Upper lobe of right lung (tissue), 1 donor: ENCODE data around the gene PDAP1. TPM values are rescaled to one million over a fixed set of nuclear protein-coding genes. Genes with fewer than 3 reads are reported as not detected.
A peak's percentile ranks its signal among the peaks of the same experiment; 100 is the strongest.

Experiments used
- ATAC-seq: fragments of 200-7000 bp; cut with Tn5 transposase; one replicate; pipeline ENCODE4 v1.9.1; 2020; ENCODE audit warnings: mild to moderate bottlenecking, moderate library complexity
- DNase-seq: peaks from one replicate; pipeline ENCODE4 v3.0.0-alpha.2; 2020
- H3K27ac ChIP-seq: fragments of 200-600 bp; one replicate; pipeline ENCODE4 v1.8.0; 2022
- H3K27me3 ChIP-seq: fragments of 200-600 bp; one replicate; pipeline ENCODE4 v1.8.0; 2022; ENCODE audit warnings: mild to moderate bottlenecking
- H3K36me3 ChIP-seq: fragments of 200-600 bp; one replicate; pipeline ENCODE4 v1.8.0; 2022
- H3K4me1 ChIP-seq: fragments of 200-600 bp; one replicate; pipeline ENCODE4 v1.8.0; 2022
- H3K4me3 ChIP-seq: fragments of 200-600 bp; one replicate; pipeline ENCODE4 v1.8.0; 2022; ENCODE audit warnings: mild to moderate bottlenecking
- H3K9me3 ChIP-seq: fragments of 200-600 bp; one replicate; pipeline ENCODE4 v1.8.0; 2022
- intact Hi-C: fragments of 100-400 bp; cut with DNase I; formaldehyde crosslinking; loops from one replicate; pipeline ENCODE4 v1.11.0; 2022
- total RNA-seq: library from RNA; stranded (reverse); fragmentation: NEBNext Ultra II Directional; extraction: Animal tissue kit (Norgen Biotek cat#: 25700); gene quantifications from one replicate; pipeline ENCODE4 v1.2.1, GENCODE V29; 2021
- TF ChIP-seq, protein P1 (sequence below): fragments of 200-600 bp; IDR thresholded peaks from one replicate; pipeline ENCODE4 v1.8.0; 2022; ENCODE audit warnings: antibody characterized with exemption
- donor health status: DM: no; HTN: yes; CAD: no; lungs with severe emphysema.

The PDAP1 gene
- total RNA-seq, 1 donor from 2014 or later: 76.4 TPM

DNA sequence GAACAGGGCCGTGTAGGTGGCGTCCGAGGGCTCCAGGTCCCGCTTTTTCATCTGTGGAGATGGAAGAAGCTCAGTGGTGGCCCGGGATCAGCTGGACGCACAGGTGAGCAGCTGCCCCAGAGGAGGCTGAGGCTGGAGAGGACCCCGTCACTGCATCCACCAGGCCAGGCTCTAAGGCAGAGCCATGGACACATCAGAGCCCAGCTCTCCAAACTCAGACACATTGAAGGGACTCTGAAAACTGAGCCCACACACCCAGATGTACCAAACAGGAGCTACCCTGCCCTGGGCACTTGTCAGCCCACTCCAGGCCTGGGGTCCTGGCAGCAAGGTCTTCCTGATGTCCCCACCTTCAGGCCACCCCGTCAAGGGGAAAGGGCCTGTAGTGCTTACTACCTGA lies 21.4 kb upstream of the PDAP1 start:
- intact Hi-C loops: no loop called here
- H3K4me1 ChIP-seq: no peaks in the 10 kb centered on the region

DNA sequence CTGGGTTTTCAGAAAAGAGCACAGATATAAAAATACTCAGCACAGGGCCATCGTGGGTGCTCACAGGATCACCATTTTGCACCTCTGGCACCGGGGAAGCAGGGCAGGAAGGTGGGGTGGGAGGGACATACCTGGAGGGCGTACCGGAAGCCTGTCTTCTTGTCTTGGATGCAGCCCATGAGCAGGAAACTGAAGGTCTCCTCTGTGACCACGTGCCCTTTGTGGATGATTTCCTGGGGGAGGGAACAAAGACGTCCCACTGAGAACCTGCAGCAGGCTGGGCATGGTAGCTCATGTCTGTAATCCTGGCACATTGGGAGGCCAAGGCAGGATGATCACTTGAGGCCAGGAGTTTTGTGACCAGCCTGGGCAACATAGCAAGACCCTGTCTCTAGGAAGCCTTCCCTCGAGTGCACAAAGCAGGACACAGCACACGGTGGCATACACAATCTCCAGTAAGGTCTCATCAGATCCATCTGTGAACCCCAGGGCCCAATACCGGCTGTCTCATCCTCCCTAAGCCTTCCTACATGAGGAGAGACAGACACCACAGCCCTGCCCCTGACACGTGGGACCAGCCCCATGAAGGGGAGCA lies 20.7 kb upstream of the PDAP1 start:
- H3K36me3 ChIP-seq: peaks cover 65% of the 10 kb centered on the region
- DNase-seq: no peak
- ATAC-seq: peak; percentile 15
- intact Hi-C loops: no loop called here
- no peaks in the 10 kb centered on the region for H3K27me3 ChIP-seq
- TF ChIP-seq, protein P1, sequence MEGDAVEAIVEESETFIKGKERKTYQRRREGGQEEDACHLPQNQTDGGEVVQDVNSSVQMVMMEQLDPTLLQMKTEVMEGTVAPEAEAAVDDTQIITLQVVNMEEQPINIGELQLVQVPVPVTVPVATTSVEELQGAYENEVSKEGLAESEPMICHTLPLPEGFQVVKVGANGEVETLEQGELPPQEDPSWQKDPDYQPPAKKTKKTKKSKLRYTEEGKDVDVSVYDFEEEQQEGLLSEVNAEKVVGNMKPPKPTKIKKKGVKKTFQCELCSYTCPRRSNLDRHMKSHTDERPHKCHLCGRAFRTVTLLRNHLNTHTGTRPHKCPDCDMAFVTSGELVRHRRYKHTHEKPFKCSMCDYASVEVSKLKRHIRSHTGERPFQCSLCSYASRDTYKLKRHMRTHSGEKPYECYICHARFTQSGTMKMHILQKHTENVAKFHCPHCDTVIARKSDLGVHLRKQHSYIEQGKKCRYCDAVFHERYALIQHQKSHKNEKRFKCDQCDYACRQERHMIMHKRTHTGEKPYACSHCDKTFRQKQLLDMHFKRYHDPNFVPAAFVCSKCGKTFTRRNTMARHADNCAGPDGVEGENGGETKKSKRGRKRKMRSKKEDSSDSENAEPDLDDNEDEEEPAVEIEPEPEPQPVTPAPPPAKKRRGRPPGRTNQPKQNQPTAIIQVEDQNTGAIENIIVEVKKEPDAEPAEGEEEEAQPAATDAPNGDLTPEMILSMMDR: no peak
- H3K27ac ChIP-seq: no peak overlapping the region
- no peaks in the 10 kb centered on the region for H3K9me3 ChIP-seq
- H3K4me1 ChIP-seq: no peaks in the 10 kb centered on the region
- no peak overlapping the region for H3K4me3 ChIP-seq

More for the DNA sequence above, 21.4 kb upstream of the PDAP1 start:
- TF ChIP-seq, protein P1: no peak
- Histone ChIP-seq H3K27ac (no peak overlapping the region), H3K27me3 (no peaks in the 10 kb centered on the region), H3K4me3 (no peak overlapping the region), H3K36me3 (peaks cover 65% of the 10 kb centered on the region), H3K9me3 (no peaks in the 10 kb centered on the region)
- DNase-seq: no peak
- ATAC-seq: no peak

DNA sequence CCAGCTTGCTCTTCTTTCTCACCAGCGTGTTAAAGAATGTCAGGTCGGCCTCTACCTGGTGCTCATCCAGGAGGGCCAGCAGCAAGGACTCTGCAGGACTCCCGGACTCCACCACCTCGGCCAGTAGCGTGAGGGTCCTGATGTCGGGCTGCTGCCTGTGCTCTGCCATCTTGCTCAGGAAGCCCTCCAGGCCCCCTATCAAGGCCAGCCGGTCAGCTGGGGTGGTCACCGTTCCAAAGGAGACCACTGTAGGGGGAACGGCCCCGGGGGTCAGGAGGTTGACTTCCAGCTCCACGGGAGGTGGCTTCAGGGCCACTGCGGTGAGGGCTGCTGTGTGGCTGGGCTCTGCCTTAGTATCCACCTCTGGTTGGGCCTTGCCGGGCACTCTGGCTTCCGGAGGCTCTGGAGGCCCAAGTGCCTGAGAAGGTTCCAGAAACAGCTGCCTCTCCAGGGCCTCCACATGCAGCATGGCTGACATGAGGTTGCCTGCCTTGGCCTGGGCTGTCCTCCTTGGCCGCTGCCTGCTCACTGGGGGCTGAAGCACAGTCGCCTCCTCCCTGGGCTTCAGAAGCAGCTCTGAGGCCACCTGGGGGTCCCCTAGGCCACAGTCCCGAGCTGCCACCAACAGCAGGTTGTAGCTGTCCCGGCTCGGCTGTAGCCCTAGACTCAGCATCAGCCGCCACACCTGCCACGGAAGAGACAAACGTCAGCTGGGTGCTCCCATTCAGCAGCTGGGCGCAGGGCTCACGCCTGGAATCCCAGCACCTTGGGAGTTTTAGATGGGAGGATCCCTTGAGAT lies 16.7 kb upstream of the PDAP1 start:
- H3K9me3 ChIP-seq: no peaks in the 10 kb centered on the region
- intact Hi-C loops: no loop called here
- H3K27ac ChIP-seq: no peak overlapping the region
- peaks cover 67% of the 10 kb centered on the region for H3K36me3 ChIP-seq
- no peaks in the 10 kb centered on the region for H3K27me3 ChIP-seq
- ATAC-seq: peak; percentile 14
- no peak overlapping the region for H3K4me3 ChIP-seq
- no peak for DNase-seq
- TF ChIP-seq, protein P1: no peak
- no peaks in the 10 kb centered on the region for H3K4me1 ChIP-seq

DNA sequence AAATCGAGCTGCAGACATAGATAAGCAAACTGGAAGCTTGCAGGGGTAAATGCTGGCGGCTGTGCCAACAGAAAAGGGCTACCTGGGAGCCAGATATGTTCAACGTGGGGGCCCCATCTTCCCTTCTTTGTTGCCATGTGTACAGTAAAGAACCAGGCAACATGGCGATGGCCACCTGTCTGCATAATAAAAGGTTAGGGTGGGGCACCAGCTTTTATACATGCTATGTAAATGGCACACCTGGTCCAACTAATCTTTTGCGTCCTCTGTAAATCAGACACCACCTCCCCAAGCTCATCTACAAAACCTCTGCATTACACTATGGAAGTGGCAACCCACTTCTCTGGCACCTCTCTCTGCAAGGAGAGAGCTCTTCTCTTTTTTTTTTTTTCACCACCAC lies 14.2 kb upstream of the PDAP1 start:
- Histone ChIP-seq H3K27ac (no peak overlapping the region), H3K4me1 (no peaks in the 10 kb centered on the region)
- no peak for ATAC-seq

DNA sequence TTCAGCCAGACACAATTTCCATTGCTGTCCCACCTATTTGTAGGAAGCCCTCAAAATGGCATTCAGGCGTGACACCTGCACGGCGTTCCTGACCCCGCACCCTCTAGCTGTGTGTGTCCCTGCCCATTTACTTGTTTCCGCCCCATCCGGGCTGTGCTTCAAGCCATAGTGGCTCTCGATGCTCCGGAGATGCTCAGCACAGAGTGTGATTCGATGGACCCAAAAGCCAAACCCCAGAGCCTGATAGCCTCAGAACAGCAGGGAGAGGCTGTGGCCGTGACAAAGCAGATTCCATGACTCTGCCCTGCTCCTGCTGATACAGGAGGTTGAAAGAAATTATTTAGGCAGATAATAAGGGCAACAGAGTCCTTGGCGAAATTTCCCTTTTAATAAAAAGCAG lies 13.8 kb upstream of the PDAP1 start:
- H3K27me3 ChIP-seq: no peaks in the 10 kb centered on the region

More for the DNA sequence above, 14.2 kb upstream of the PDAP1 start:
- Histone ChIP-seq H3K36me3 (peaks cover 77% of the 10 kb centered on the region), H3K27me3 (no peaks in the 10 kb centered on the region), H3K9me3 (no peaks in the 10 kb centered on the region), H3K4me3 (no peak overlapping the region)
- TF ChIP-seq, protein P1: no peak
- no peak for DNase-seq
- intact Hi-C loops: no loop called here

More for the DNA sequence above, 13.8 kb upstream of the PDAP1 start:
- ATAC-seq (no peak), DNase-seq (no peak)
- no peaks in the 10 kb centered on the region for H3K4me1 ChIP-seq
- H3K4me3 ChIP-seq: no peak overlapping the region
- no peaks in the 10 kb centered on the region for H3K9me3 ChIP-seq
- intact Hi-C loops: no loop called here
- no peak overlapping the region for H3K27ac ChIP-seq
- H3K36me3 ChIP-seq: peaks cover 82% of the 10 kb centered on the region
- TF ChIP-seq, protein P1: no peak
